HEK293T (cell line): ENCODE data around the gene TRPM5.

Source experiments
- CTCF ChIA-PET: fragments of 350-600 bp; formaldehyde crosslinking; extraction: SDS; loops from one replicate; lab custom pipeline; 2021; ENCODE audit warnings: antibody characterized with exemption, inconsistent platforms; lab: Yijun Ruan, JAX
- POLR2A ChIA-PET: fragments of 350-600 bp; formaldehyde crosslinking; extraction: SDS; loops from one replicate; lab custom pipeline; 2020; ENCODE audit warnings: antibody characterized with exemption, inconsistent platforms; lab: Yijun Ruan, JAX
- DNase-seq: peaks from one replicate; pipeline ENCODE4 v3.0.0; 2012; ENCODE audit warnings: mixed read lengths; ENCODE audit errors: extremely low spot score
- ARNT ChIP-seq: fragments of 450-650 bp; IDR thresholded peaks from 2 replicates; pipeline ENCODE4 v1.6.1; 2017; ENCODE audit warnings: mild to moderate bottlenecking
- BHLHE40 ChIP-seq: fragments of 450-650 bp; IDR thresholded peaks from 2 replicates; pipeline ENCODE4 v1.6.1; 2016; ENCODE audit warnings: mild to moderate bottlenecking, moderate library complexity, borderline replicate concordance
- CTBP1 ChIP-seq: fragments of 450-650 bp; IDR thresholded peaks from 2 replicates; pipeline ENCODE4 v1.6.1; 2016; ENCODE audit warnings: borderline replicate concordance
- ELF4 ChIP-seq: fragments of 450-650 bp; IDR thresholded peaks from 2 replicates; pipeline ENCODE4 v1.6.1; 2017; ENCODE audit warnings: antibody characterized with exemption
- FOXA1 ChIP-seq: fragments of 450-650 bp; IDR thresholded peaks from 2 replicates; pipeline ENCODE4 v1.6.1; 2016; ENCODE audit warnings: mild to moderate bottlenecking
- FOXK2 ChIP-seq: fragments of 450-650 bp; IDR thresholded peaks from 2 replicates; pipeline ENCODE4 v1.6.1; 2016; ENCODE audit warnings: mild to moderate bottlenecking
- FOXM1 ChIP-seq: fragments of 450-650 bp; IDR thresholded peaks from 2 replicates; pipeline ENCODE4 v1.6.1; 2017; ENCODE audit warnings: mild to moderate bottlenecking, borderline replicate concordance
- HDGF ChIP-seq: fragments of 450-650 bp; IDR thresholded peaks from 2 replicates; pipeline ENCODE4 v1.6.1; 2017; ENCODE audit warnings: antibody characterized with exemption, borderline replicate concordance
- L3MBTL2 ChIP-seq: fragments of 450-650 bp; conservative IDR thresholded peaks from 2 replicates; pipeline ENCODE4 v1.6.1; 2016; ENCODE audit warnings: mild to moderate bottlenecking
- LEF1 ChIP-seq: fragments of 450-650 bp; IDR thresholded peaks from 2 replicates; pipeline ENCODE4 v1.6.1; 2017; ENCODE audit warnings: mild to moderate bottlenecking, borderline replicate concordance
- NFRKB ChIP-seq: fragments of 450-650 bp; IDR thresholded peaks from 2 replicates; pipeline ENCODE4 v1.6.1; 2016; ENCODE audit warnings: mild to moderate bottlenecking, moderate library complexity
- SP1 ChIP-seq: fragments of 450-650 bp; IDR thresholded peaks from 2 replicates; pipeline ENCODE4 v1.6.1; 2017
- SUZ12 ChIP-seq: fragments of 450-650 bp; IDR thresholded peaks from 2 replicates; pipeline ENCODE4 v1.6.1; 2016; ENCODE audit warnings: mild to moderate bottlenecking
- TARDBP ChIP-seq: fragments of 450-650 bp; IDR thresholded peaks from 2 replicates; pipeline ENCODE4 v1.6.1; 2016
- ZNF384 ChIP-seq: fragments of 450-650 bp; IDR thresholded peaks from 2 replicates; pipeline ENCODE4 v1.6.1; 2016
- TF ChIP-seq, protein P1 (sequence below): fragments of 450-650 bp; IDR thresholded peaks from 2 replicates; pipeline ENCODE4 v1.6.1; 2016

The TRPM5 gene

GRCh38 chr11:2422461-2423156, 21.7 kb downstream of the TRPM5 start:
- DNase-seq = no peak
- ChIA-PET POLR2A (interaction anchor here (0.6 kb wide), 1 partner anchor 22 kb away, joined by 3 read pairs; the partner anchor contains the start of gene TSSC4), CTCF (no interaction called here)
- no peak for TF ChIP-seq ELF4
- TF ChIP-seq SUZ12 = no peak
- TF ChIP-seq FOXM1 = no peak
- no peak for TF ChIP-seq HDGF
- TF ChIP-seq FOXK2 = no peak
- no peak for TF ChIP-seq FOXA1
- TF ChIP-seq ZNF384 = no peak
- TF ChIP-seq TARDBP = no peak
- TF ChIP-seq BHLHE40 = no peak
- TF ChIP-seq LEF1 = no peak
- TF ChIP-seq L3MBTL2 = no peak
- no peak for TF ChIP-seq NFRKB
- TF ChIP-seq CTBP1 = no peak
- TF ChIP-seq ARNT = no peak
- TF ChIP-seq, protein P1, sequence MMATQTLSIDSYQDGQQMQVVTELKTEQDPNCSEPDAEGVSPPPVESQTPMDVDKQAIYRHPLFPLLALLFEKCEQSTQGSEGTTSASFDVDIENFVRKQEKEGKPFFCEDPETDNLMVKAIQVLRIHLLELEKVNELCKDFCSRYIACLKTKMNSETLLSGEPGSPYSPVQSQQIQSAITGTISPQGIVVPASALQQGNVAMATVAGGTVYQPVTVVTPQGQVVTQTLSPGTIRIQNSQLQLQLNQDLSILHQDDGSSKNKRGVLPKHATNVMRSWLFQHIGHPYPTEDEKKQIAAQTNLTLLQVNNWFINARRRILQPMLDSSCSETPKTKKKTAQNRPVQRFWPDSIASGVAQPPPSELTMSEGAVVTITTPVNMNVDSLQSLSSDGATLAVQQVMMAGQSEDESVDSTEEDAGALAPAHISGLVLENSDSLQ = no peak
- no peak for TF ChIP-seq SP1

DNA sequence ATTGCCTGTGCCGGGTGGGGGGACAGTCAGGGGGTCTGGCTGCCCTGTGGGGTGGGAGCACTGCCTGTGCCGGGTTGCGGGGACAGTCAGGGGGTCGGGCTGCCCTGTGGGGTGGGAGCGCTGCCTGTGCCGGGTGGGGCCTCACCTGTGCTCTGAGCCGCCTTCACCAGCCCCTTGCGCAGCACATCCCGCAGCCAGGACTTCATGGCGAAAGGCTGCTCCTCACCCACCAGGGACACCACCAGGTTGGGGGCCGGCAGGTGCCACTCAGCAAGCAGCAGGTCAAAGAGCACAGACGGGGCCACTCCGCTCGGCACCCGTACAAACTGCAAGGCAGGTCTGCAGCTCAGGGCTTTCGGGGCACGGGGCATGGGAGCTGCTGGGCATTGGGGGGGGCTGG, 22.3 kb downstream of the TRPM5 start:
- ChIA-PET POLR2A (interaction anchor here (0.6 kb wide), 1 partner anchor 22 kb away, joined by 3 read pairs; the partner anchor contains the start of gene TSSC4), CTCF (interaction anchor here (1.9 to 3.8 kb wide), 2 partner anchors 109 to 117 kb away, joined by 10 to 87 read pairs; no protein-coding TSS in a partner anchor)
- TF ChIP-seq FOXA1 = no peak
- TF ChIP-seq ZNF384 = no peak
- no peak for TF ChIP-seq HDGF
- TF ChIP-seq LEF1 = no peak
- TF ChIP-seq FOXM1 = no peak
- no peak for TF ChIP-seq SUZ12
- no peak for TF ChIP-seq CTBP1
- no peak for TF ChIP-seq TARDBP
- TF ChIP-seq L3MBTL2 = no peak
- TF ChIP-seq ELF4 = no peak
- TF ChIP-seq ARNT = no peak
- no peak for TF ChIP-seq BHLHE40
- no peak for TF ChIP-seq SP1
- TF ChIP-seq, protein P1 = no peak
- no peak for TF ChIP-seq FOXK2
- TF ChIP-seq NFRKB = no peak
- DNase-seq = no peak

GRCh38 chr11:2421226-2421994, 22.9 kb downstream of the TRPM5 start:
- POLR2A ChIA-PET = interaction anchor here (1.0 to 3.2 kb wide), 4 partner anchors 12 to 116 kb away, joined by 3 to 30 read pairs (median 23); partner anchors contain the start of gene TSSC4
- no peak for DNase-seq
- CTCF ChIA-PET = interaction anchor here (0.6 to 3.8 kb wide), 10 partner anchors 12 to 647 kb away, joined by 3 to 87 read pairs (median 10); partner anchors contain the start of genes C11orf21, TSPAN32 and TSSC4
- no peak for TF ChIP-seq FOXA1
- no peak for TF ChIP-seq NFRKB

DNA sequence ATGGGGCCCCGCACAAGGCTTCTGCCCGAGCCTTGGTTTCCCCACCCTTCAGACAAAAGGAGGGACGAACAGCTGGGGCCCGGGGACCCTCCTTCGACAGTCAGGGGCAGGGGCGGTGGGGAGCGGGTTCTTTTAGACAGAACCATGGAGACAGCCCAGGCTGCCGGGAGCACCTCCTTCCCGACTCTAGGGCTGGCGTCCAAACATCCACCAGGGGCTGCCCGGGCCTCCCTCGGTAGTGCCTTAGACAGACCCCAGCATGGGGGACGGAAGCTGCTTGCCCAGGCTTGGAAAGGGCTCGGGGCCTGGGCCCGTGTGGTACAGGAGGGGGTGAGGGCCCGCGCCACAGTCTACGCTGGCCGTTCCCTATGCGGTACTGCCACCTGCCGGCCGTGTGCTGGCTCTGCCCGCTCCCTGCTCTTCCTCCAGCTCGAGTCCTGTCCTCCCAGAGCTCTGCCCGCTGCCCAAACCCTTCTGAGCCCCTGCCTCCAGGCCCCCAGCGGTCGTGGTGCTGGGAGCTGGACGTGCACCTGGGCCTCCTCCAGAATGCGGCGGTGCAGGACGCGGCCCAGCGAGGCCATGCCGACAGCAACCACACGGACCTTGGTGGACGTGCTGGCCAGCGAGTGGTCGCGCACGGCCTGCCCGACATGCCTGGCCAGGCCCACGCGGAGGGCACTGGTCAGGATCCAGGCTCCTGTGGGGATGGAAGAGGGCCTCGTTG, 23.6 kb downstream of the TRPM5 start:
- CTCF ChIA-PET = interaction anchor here (0.6 to 3.8 kb wide), 10 partner anchors 12 to 648 kb away, joined by 3 to 87 read pairs (median 10); partner anchors contain the start of genes C11orf21, TSPAN32 and TSSC4
- no peak for TF ChIP-seq ZNF384
- TF ChIP-seq SUZ12 = no peak
- TF ChIP-seq FOXM1 = no peak
- TF ChIP-seq HDGF = 0 out of 2 replicates have a peak, but pooled peaks have one; percentile 51
- POLR2A ChIA-PET = interaction anchor here (1.0 to 3.2 kb wide), 5 partner anchors 11 to 213 kb away, joined by 3 to 30 read pairs (median 18); partner anchors contain the start of gene TSSC4
- DNase-seq = peak; percentile 92

- ChIA-PET CTCF (interaction anchor here (0.7 to 3.8 kb wide), 10 partner anchors 11 to 234 kb away, joined by 3 to 87 read pairs (median 10); partner anchors contain the start of genes C11orf21, TSPAN32 and TSSC4), POLR2A (interaction anchor here (1.0 to 3.2 kb wide), 6 partner anchors 10 to 212 kb away, joined by 3 to 30 read pairs (median 10); partner anchors contain the start of gene TSSC4)
- peak; percentile 77 for DNase-seq
- TF ChIP-seq ZNF384 (no peak; the same call in 1 of the 2 replicates), CTBP1 (no peak), FOXA1 (no peak), TARDBP (no peak), FOXM1 (no peak), HDGF (no peak), L3MBTL2 (no peak), ARNT (no peak), BHLHE40 (no peak), NFRKB (no peak), LEF1 (no peak), FOXK2 (no peak), SP1 (no peak), ELF4 (no peak), SUZ12 (no peak)
- TF ChIP-seq, protein P1 = no peak
Measured at GRCh38 chr11:2419638-2420501, 24.4 kb downstream of the TRPM5 start.
